Measurements from ENCODE around the gene ZNF684.

DNA sequence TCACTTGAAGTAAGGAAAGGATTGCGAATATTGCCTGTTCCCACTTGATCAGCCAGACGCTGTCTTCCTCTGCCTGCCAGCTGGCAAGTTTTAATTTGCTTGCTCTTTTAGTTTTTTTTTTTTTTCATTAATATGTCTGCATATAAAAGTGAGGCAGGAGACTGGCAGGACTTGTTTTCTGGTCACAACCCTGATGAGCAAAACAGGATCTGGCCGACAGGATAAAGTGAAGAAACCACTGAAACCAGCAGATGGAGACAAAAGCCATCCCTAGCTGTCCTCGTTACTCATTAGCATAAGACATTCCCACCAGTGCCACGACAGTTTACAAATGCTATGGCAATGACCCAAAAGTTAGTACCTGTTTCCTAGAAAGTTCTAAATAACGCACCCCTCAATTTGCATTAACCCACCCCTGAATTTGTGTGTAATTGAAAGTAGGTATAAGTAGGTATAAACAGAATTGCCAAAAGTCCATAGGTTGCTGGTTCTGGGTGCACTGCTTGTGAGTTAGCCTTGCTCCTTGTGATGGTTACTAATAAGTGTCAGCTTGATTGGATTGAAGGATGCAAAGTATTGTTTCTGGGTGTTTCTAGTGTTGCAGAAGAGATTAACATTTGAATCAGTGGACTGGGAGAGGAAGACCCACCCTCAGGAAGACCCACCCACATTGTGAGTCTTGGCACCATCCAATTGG, 60.8 kb downstream of the ZNF684 start:
- TF ChIP-seq, protein P1, sequence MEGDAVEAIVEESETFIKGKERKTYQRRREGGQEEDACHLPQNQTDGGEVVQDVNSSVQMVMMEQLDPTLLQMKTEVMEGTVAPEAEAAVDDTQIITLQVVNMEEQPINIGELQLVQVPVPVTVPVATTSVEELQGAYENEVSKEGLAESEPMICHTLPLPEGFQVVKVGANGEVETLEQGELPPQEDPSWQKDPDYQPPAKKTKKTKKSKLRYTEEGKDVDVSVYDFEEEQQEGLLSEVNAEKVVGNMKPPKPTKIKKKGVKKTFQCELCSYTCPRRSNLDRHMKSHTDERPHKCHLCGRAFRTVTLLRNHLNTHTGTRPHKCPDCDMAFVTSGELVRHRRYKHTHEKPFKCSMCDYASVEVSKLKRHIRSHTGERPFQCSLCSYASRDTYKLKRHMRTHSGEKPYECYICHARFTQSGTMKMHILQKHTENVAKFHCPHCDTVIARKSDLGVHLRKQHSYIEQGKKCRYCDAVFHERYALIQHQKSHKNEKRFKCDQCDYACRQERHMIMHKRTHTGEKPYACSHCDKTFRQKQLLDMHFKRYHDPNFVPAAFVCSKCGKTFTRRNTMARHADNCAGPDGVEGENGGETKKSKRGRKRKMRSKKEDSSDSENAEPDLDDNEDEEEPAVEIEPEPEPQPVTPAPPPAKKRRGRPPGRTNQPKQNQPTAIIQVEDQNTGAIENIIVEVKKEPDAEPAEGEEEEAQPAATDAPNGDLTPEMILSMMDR (IDR thresholded peaks at IDR 0.05), result peak in 1 of 4 experiments; percentile 15
- no peak for TF ChIP-seq POLR2AphosphoS5 (IDR thresholded peaks at IDR 0.05)

Data from gastroesophageal sphincter (tissue), 3 donors.